GM21367 (cell line): ENCODE results near the gene CDCA4.

Source experiments
- ATAC-seq: cut with Tn5 transposase; IDR thresholded peaks from one replicate; pipeline ENCODE4 v1.9.1; 2021; ENCODE audit not compliant: unreplicated experiment

CDCA4 gene

DNA sequence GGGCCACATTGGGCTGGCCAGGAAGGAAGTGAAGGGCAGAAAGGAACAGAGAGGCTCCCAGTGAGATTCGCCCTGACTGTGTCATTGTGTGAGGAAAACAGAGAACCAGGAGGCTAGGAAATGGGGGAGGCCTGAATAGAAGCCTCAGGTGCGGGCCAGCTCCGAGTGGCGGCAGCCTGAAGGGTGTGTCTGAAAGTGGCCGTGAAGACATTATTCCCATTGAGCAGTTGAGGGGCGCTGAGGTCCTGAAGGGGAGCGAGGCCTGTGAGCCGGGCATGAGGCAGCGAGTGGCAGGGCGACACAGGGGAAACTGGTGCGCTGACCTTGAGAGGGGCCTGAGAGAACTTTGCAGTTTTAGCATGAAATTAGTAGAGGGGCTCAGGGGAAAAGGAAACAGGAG is 28.4 kb downstream of the CDCA4 start:
- ATAC-seq, result no peak

GRCh38 chr14:104991896-104992230 is 29.0 kb downstream of the CDCA4 start:
- no peak for ATAC-seq

DNA sequence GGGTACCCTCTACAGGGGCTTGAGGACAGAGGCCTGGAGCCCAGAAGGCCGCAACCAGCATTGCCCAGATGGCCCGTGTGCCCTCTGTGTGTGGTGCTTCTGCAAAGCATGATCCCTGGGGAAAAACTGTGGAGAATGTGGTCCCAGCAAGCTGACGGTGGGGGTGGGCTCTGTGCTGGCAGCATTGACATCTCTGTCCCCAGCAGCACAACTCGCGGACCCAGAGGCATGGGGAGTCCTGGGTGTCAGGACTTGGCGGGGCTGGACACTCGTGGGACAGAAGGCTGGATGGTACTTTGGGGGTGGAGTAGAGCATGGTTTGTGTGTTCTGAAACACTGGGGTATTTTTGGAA is 31.0 kb downstream of the CDCA4 start:
- no peak for ATAC-seq

GRCh38 chr14:104989236-104989950 is 31.5 kb downstream of the CDCA4 start:
- ATAC-seq, result no peak

DNA sequence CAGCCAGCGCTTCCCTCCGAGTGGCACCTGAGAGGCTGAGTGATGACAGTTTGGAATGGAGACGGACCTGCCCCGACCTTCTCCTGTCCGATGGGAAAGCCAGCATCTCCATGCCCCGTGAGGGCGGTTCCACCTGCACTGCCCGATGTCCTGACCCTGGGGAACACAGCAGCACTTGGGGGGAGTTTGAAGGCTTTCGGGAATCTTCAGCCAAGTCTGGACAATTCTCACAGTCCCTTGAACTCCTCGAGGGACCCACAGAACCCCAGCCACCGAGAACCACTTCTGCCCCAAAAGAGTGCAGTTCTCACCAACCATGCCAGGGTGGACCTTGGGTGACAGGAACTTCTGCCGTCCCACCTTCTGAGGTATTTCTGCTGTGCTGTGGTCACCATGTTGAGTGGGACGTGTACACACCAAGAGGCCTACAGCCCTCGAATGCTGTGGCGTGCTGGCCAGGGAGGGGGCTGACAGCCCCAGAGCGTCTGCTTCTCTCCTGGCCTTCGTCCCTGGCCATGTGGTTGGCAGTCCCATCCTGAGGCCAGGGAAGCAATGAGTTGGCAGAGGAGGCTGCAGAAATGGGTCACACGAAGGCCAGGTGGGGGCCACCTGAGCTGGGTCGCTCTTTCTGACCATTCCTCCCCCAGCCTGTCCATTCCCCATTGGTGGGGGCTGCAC is 34.3 kb downstream of the CDCA4 start:
- no peak for ATAC-seq

DNA sequence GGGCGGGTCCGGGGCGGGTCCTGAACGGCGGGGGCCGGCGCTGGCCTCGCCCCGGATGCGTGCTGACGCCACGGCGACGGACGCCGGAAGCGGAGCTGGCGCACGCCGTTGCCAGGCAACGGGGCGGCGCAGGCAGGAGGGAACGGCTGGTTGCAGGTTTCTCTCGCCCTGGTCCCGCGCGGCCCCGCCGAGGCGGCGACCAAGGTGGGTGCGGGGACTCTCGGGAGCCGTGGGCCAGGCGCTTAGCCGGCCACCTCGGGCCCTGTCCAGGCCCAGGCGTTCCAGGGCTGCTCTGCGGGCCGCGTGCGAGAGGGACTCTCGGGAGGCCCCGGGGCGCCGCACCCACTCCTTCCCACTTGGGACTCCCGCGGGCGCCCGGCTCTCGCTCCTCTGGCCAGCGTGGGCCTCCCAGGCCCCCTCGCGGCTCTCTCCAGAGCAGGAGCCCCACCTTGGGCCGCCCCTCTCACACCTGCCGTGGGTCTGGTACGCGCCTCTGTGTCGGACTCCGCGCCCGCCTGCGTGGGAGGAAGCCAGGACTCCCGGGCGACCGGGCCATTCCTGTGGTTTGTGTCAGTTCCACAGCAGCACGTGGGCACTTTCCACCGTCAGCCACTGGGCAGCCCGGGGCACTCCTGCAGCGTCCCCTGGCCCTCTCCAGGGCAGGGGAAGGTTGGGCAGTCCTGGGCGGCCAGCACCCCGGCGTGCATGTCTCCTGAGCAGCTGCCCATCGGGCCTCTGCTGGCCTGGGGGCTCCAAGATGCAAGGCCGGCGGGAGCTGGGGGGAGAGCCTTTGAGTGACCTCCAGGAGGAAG is 35.0 kb downstream of the CDCA4 start, which contains the start of gene CLBA1:
CLBA1 (plus strand) TSS at position 114 of the 812 bp plus-strand sequence; CDS start at position 758, 644 bp downstream.
- peak; percentile 89 for ATAC-seq

GRCh38 chr14:104984056-104984894 is 36.6 kb downstream of the CDCA4 start:
- no peak for ATAC-seq

GRCh38 chr14:104983231-104983721 is 37.6 kb downstream of the CDCA4 start:
- no peak for ATAC-seq

- no peak for ATAC-seq
These were observed 38.2 kb downstream of the CDCA4 start for GRCh38 chr14:104982548-104983230.

DNA sequence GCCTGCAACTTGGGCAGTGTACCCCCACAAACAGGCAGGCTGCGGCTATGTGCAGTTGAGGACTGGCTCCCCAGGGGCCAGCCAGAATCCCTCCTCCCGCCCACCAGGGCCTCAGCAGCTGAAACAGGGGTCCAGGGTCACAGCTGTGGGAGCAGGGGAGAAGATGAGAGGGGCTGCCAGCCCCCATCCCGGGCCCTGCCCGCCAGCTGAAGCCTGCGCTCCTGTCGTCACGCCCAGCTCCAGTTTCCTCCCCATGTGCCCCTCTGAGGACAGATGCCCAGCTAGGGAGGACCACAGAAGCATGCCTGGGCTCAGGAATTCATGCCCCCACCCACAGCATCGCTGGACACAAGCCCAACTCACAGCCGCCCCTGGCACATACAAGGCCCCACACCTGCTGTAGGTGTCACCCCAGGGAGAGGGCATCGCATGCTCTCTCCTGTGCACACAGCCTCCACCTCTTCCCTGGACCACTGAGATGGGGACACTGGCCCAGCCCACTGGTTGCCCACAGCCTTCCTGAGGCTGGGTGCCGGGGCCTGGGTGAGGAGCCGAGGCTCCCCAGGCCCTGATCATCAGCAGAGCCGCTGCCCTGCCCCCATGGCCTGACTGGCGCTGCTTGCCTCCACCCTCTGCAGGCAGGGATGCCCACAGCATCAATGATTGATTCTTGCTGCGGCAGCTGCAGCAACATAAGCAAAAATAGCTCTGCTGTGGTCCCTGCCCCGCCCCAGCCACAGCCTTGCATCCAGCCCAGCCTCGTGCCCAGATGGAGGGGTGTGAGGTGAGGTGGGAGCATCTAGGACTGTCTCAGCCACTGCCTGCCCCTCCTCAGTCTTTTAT is 39.0 kb downstream of the CDCA4 start:
- ATAC-seq, result no peak

DNA sequence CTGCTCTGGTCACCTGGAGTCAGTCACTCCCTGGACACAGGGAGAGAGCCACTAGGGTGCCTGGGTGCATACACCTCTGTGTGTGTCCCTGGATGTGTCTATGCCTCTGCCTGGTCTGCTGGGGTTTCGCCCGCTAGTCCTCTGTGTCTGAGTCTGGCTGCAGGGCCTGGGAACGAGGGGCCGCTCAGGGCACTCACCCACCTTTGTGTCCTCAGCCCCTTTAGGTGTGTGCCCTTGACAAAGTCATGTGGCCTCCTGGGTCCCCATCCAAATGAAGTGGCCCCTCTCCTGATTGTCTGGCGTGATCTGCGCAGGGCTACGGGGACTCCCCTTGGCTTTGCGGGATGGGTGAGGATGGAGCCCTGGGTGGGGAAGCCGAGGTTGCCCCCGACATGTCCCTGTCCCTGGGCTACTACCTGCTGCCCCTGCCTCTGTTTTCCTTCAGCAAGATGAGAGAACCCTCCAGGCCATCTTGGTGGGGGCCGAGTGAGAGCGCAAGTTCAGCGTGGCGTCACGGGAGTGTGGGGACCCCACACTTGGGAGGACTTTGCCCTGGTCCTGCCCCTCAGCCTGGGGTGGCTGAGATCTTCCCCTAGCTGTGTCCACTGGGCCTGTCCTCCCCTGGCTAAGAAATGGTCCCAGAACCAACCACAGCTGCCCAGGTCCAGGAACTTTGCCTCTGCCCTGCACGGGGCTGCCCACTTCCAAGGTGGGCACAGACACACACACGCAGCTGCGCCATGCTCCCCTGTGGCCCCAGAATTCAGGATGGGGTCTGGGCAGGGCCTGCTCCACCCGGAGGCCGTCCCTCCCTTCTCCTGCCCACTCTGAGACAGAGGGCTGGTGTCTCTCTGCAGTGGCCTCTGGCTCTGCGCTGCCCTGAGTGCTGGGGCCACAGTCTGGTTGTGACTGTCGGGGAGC is 40.0 kb downstream of the CDCA4 start:
- no peak for ATAC-seq

- no peak for ATAC-seq
These were observed 40.9 kb downstream of the CDCA4 start for GRCh38 chr14:104979758-104980610.

DNA sequence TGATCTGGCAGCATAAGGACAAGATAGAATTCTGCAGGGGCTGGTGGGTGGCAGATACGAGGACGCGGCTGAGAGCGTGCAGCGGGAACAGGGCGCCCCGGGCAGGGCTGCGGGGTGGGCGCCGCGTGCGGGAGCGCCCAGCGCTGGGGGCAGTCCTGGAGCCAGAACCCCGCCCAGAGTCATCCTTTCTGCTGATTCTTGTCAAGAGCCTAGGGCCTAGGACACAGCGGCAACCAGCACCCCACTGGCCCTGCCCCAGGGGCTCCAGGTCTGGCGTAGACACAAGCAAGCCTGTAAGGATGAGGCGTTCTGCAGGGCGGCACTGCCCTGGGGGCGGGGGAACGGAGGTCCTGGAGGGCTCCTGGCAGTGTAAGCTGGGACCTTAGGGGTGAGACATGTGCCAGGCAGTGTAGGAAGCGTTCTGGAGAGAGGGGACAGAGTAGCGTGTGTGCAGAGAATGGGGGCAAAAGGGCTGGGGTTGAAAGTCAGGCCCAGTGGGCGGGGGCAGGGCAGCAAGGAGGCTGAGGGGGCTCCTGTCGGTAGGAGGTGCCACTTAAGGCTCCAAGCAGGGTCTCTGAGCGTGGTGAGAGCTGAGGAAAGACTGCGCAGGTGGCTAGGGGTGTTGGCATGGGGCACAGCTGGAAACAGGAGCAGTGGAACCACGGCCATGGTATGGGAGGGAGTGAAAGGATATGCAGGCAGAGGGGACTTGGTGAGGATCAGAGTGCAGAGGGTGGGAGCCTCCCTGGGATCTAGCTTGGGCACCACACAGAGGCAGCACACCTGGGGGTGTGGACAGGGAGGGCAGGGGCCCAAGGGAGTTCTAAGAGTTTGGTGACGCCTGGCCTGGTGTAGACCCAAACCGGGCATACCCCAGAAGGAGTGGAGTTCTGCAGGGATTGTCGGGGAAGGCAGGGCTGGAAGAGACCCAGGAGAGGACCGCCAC is 41.9 kb downstream of the CDCA4 start:
- ATAC-seq, result no peak

- no peak for ATAC-seq
These were observed 42.9 kb downstream of the CDCA4 start, which contains the start of gene AHNAK2 for GRCh38 chr14:104977681-104978653. Gene AHNAK2, minus strand, starts transcription at chr14:104978374. Its CDS starts 137 bp downstream, at chr14:104978237.
